PC-3 (cell line): ENCODE data around the gene ROS1. TPM values are rescaled to one million over a fixed set of nuclear protein-coding genes. Genes with fewer than 3 reads are reported as not detected.

Experiments
- ATAC-seq: fragments of 200-7000 bp; cut with Tn5 transposase; 2 replicates; pipeline ENCODE4 v1.9.1; 2020; ENCODE audit warnings: mild to moderate bottlenecking, moderate library complexity
- BruUV-seq: library from RNA; stranded (reverse); fragments of 400-500 nt; replicated peaks from 2 replicates; lab custom pipeline; 2021; lab: Mats Ljungman, UMichigan
- CTCF ChIA-PET: fragments of 300-600 bp; sonication (Branson Sonifier 250); formaldehyde crosslinking; loops from one replicate; lab custom pipeline; 2022; ENCODE audit warnings: antibody characterized with exemption; lab: Charles Lee
- POLR2A ChIA-PET: fragments of 300-600 bp; sonication (Branson Sonifier 250); formaldehyde crosslinking; loops from one replicate; lab custom pipeline; 2022; ENCODE audit warnings: antibody characterized with exemption; ENCODE audit not compliant: unreplicated experiment; lab: Charles Lee
- DNase-seq: peaks from one replicate; pipeline ENCODE4 v3.0.0-alpha.2; 2015
- H2AFZ ChIP-seq: fragments of 300-600 bp; sonication (generic); 2 replicates; pipeline ENCODE4 v1.6.0; 2016; ENCODE audit warnings: antibody characterized with exemption, low read length
- H3F3A ChIP-seq: fragments of 300-600 bp; sonication (generic); one replicate; pipeline ENCODE4 v1.6.0; 2017; ENCODE audit warnings: antibody characterized with exemption, low read length, control low read depth, mild to moderate bottlenecking; ENCODE audit not compliant: unreplicated experiment
- H3K27ac ChIP-seq: fragments of 300-600 bp; sonication (generic); 2 replicates; pipeline ENCODE4 v1.5.1; 2016; ENCODE audit warnings: mild to moderate bottlenecking, low read length
- H3K27me3 ChIP-seq: fragments of 300-600 bp; sonication (generic); 2 replicates; pipeline ENCODE4 v1.6.1; 2016; ENCODE audit warnings: low read length, mixed read lengths
- H3K36me3 ChIP-seq: fragments of 300-600 bp; sonication (generic); 2 replicates; pipeline ENCODE4 v1.6.1; 2016; ENCODE audit warnings: low read depth, mixed run types, low read length, mixed read lengths
- H3K4me1 ChIP-seq: fragments of 300-600 bp; sonication (generic); 2 replicates; pipeline ENCODE4 v1.5.1; 2016; ENCODE audit warnings: low read length; ENCODE audit not compliant: insufficient read depth
- H3K4me2 ChIP-seq: fragments of 300-600 bp; sonication (generic); 2 replicates; pipeline ENCODE4 v1.6.0; 2016; ENCODE audit warnings: low read length
- H3K4me3 ChIP-seq: fragments of 300-600 bp; sonication (generic); 2 replicates; pipeline ENCODE4 v1.5.1; 2016; ENCODE audit warnings: mild to moderate bottlenecking, low read length, mixed read lengths
- H3K79me2 ChIP-seq: fragments of 300-600 bp; sonication (generic); 2 replicates; pipeline ENCODE4 v1.6.1; 2017; ENCODE audit warnings: low read length, mixed read lengths
- H3K9ac ChIP-seq: fragments of 300-600 bp; sonication (generic); 2 replicates; pipeline ENCODE4 v1.6.0; 2016; ENCODE audit warnings: mild to moderate bottlenecking, low read length
- H3K9me2 ChIP-seq: fragments of 300-600 bp; sonication (generic); replicated peaks from 2 replicates; pipeline ENCODE4 v1.6.1; 2016; ENCODE audit warnings: mixed run types, low read length, mixed read lengths
- H3K9me3 ChIP-seq: fragments of 300-600 bp; sonication (generic); 2 replicates; pipeline ENCODE4 v1.6.1; 2016; ENCODE audit warnings: low read length, mixed read lengths
- H4K20me1 ChIP-seq: fragments of 300-600 bp; sonication (generic); 2 replicates; pipeline ENCODE4 v1.6.1; 2016; ENCODE audit warnings: low read length, mixed read lengths
- EZH2 ChIP-seq: fragments of 300-600 bp; sonication (generic); IDR thresholded peaks from one replicate; pipeline ENCODE4 v1.6.1; 2017; ENCODE audit warnings: antibody characterized with exemption, mild to moderate bottlenecking, low read length; ENCODE audit not compliant: unreplicated experiment
- EZH2phosphoT487 ChIP-seq: fragments of 300-600 bp; sonication (generic); IDR thresholded peaks from 2 replicates; pipeline ENCODE4 v1.6.1; 2018; ENCODE audit warnings: mild to moderate bottlenecking, antibody characterized with exemption, low read length, borderline replicate concordance
- intact Hi-C: fragments of 100-400 bp; cut with micrococcal nuclease; formaldehyde crosslinking; loops from 2 replicates; pipeline ENCODE4 v1.9.0; 2023
- total RNA-seq: library from RNA; depleted of rRNA; stranded (reverse); fragments of >200 nt; gene quantifications from 2 replicates; pipeline ENCODE4 v1.2.3, GENCODE V29; 2014
- TF ChIP-seq, protein P1 (sequence below): fragments of 300-600 bp; sonication (generic); conservative IDR thresholded peaks from 2 replicates; pipeline ENCODE4 v1.5.1; 2017; ENCODE audit warnings: antibody characterized with exemption, low read depth, mild to moderate bottlenecking, low read length

ROS1 gene
- total RNA-seq, 1 experiment from 2014 or later, result 0.07 TPM

DNA sequence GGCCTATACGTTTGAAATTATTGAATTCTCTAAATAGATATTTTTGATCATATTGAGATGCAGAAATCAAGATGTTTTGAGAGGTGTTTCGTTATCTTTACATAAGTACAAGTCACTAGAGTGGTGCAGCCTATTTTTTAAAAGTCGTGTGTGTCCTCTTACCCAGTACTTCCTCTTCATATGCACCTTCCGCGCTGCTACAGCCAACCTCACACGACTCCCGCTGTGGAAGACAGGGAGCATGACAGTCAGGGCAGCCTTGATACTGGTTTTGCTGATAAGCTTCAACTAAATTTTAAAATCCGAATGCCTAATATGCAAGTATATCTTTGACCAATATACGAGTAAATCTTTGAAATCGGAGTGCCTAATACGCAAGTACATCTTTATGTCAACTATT is 16.3 kb downstream of the ROS1 start:
- Histone ChIP-seq H3K9me3 (no peaks in the 10 kb centered on the region), H3F3A (no peaks in the 10 kb centered on the region), H3K9ac (no peak overlapping the region), H3K27ac (no peak overlapping the region), H3K4me3 (no peak overlapping the region), H3K4me2 (no peak overlapping the region), H4K20me1 (no peaks in the 10 kb centered on the region), H3K9me2 (no peaks in the 10 kb centered on the region), H2AFZ (no peak overlapping the region), H3K27me3 (no peaks in the 10 kb centered on the region), H3K79me2 (no peaks in the 10 kb centered on the region), H3K36me3 (no peaks in the 10 kb centered on the region), H3K4me1 (peaks cover 3% of the 10 kb centered on the region; the same call in 1 of the 2 replicates)
- no peak for TF ChIP-seq EZH2phosphoT487
- TF ChIP-seq EZH2, result no peak
- TF ChIP-seq, protein P1, sequence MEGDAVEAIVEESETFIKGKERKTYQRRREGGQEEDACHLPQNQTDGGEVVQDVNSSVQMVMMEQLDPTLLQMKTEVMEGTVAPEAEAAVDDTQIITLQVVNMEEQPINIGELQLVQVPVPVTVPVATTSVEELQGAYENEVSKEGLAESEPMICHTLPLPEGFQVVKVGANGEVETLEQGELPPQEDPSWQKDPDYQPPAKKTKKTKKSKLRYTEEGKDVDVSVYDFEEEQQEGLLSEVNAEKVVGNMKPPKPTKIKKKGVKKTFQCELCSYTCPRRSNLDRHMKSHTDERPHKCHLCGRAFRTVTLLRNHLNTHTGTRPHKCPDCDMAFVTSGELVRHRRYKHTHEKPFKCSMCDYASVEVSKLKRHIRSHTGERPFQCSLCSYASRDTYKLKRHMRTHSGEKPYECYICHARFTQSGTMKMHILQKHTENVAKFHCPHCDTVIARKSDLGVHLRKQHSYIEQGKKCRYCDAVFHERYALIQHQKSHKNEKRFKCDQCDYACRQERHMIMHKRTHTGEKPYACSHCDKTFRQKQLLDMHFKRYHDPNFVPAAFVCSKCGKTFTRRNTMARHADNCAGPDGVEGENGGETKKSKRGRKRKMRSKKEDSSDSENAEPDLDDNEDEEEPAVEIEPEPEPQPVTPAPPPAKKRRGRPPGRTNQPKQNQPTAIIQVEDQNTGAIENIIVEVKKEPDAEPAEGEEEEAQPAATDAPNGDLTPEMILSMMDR, result no peak
- ChIA-PET POLR2A (no interaction called here), CTCF (no interaction called here)
- ATAC-seq, result no peak
- no TSS peak for BruUV-seq
- no peak for DNase-seq
- intact Hi-C loops, result no loop called here

DNA sequence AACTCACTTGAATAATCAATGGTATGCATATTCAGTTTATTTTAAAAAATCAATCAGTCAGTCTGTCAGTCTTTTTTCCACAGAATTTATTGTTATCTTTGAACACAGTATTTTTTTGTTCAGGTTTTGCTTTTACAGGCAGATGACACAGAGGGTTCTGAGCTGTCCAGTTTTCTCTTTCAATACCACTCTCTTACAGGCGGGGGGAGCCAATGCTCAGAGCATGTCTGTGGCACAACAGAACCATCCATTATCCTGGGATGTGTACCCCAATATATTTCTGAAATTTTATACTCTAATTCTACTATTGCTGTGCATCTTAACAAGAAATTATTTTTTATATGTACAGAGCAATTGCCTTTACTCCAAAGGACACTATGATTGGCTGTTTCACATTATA is 21.2 kb downstream of the ROS1 start:
- CTCF ChIA-PET, result interaction anchor here (1.0 kb wide), 1 partner anchor 45 kb away, joined by 3 read pairs; no protein-coding TSS in a partner anchor

DNA sequence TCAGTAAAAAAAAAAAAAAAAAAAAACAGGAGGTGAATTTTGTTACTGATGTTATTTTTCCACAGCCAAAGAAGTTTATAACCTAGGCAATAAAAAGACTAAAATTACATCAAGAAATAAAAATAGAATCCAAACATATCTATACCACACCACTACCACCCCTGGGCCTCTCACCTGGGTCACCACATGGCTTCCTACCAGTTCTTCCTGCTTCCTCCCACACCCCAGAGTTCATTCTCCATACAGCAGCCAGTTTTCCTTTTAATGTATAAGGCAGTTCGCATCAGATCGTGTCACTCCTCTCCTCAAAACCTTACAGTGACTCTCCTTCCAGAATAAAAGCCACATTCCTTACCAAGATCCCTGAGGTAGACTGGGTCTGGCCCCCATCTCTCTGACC is 23.9 kb downstream of the ROS1 start:
- Histone ChIP-seq H3F3A (no peaks in the 10 kb centered on the region), H3K4me3 (no peak overlapping the region), H4K20me1 (no peaks in the 10 kb centered on the region), H3K27ac (no peak overlapping the region), H3K36me3 (no peaks in the 10 kb centered on the region), H3K9ac (no peak overlapping the region), H3K9me3 (no peaks in the 10 kb centered on the region), H3K4me2 (no peak overlapping the region), H3K79me2 (no peaks in the 10 kb centered on the region), H3K4me1 (peaks cover 6% of the 10 kb centered on the region; the same call in 1 of the 2 replicates), H3K27me3 (no peaks in the 10 kb centered on the region), H3K9me2 (no peaks in the 10 kb centered on the region), H2AFZ (no peak overlapping the region)
- CTCF ChIA-PET, result no interaction called here
- intact Hi-C loops, result loop anchor here (5.0 kb wide), 2 partner anchors 49 to 201 kb away; partner anchors contain the start of gene GOPC
- ATAC-seq (no peak), DNase-seq (no peak)
- BruUV-seq, result no TSS peak
- TF ChIP-seq, protein P1, result no peak
- no peak for TF ChIP-seq EZH2
- TF ChIP-seq EZH2phosphoT487, result no peak
- POLR2A ChIA-PET, result no interaction called here

More for the DNA sequence above, 21.2 kb downstream of the ROS1 start:
- ATAC-seq (peak; percentile 79), DNase-seq (peak; percentile 20)
- TF ChIP-seq, protein P1, result peak; percentile 55
- no peak for TF ChIP-seq EZH2phosphoT487
- Histone ChIP-seq H3K9me3 (no peaks in the 10 kb centered on the region), H2AFZ (no peak overlapping the region), H3F3A (no peaks in the 10 kb centered on the region), H3K4me2 (no peak overlapping the region), H3K9me2 (no peaks in the 10 kb centered on the region), H3K27me3 (no peaks in the 10 kb centered on the region), H3K36me3 (no peaks in the 10 kb centered on the region), H3K79me2 (no peaks in the 10 kb centered on the region), H3K4me3 (no peak overlapping the region), H4K20me1 (no peaks in the 10 kb centered on the region), H3K9ac (no peak overlapping the region), H3K27ac (no peak overlapping the region), H3K4me1 (peaks cover 6% of the 10 kb centered on the region; the same call in 1 of the 2 replicates)
- POLR2A ChIA-PET, result no interaction called here
- intact Hi-C loops, result loop anchor here (2.0 to 5.0 kb wide), 3 partner anchors 44 to 198 kb away; partner anchors contain the start of gene GOPC
- BruUV-seq, result no TSS peak
